Amygdala (tissue), 56 donors: ENCODE results near the gene EEPD1.

Experiments used
- DNase-seq, 56 donors: peaks; one replicate each; lab custom pipeline; 2025; lab: John Stamatoyannopoulos, UW

Gene EEPD1

GRCh38 chr7:36186359-36187121 lies 33.5 kb downstream of the EEPD1 start:
- peak in 1 of 56 donors; percentile 14 for DNase-seq

GRCh38 chr7:36188266-36188665 lies 35.2 kb downstream of the EEPD1 start:
- peak in 30 of 56 donors; percentile 8 to 79 (median 52) for DNase-seq

- DNase-seq, result no peak
These were observed 35.9 kb downstream of the EEPD1 start for GRCh38 chr7:36188906-36189305.

- DNase-seq, result peak in 2 of 56 donors; percentile 15 to 17
These were observed 37.6 kb downstream of the EEPD1 start for GRCh38 chr7:36190447-36191291.

GRCh38 chr7:36191292-36191920 lies 38.4 kb downstream of the EEPD1 start:
- DNase-seq, result no peak

- DNase-seq, result peak in 1 of 56 donors; percentile 47
These were observed 39.2 kb downstream of the EEPD1 start for GRCh38 chr7:36192053-36192824.

- DNase-seq, result no peak
These were observed 39.8 kb downstream of the EEPD1 start for GRCh38 chr7:36192877-36193276.

- no peak for DNase-seq
These were observed 45.8 kb downstream of the EEPD1 start for GRCh38 chr7:36198854-36199266.

GRCh38 chr7:36199329-36199728 lies 46.3 kb downstream of the EEPD1 start:
- no peak for DNase-seq

GRCh38 chr7:36201122-36201723 lies 48.2 kb downstream of the EEPD1 start:
- DNase-seq, result no peak

- no peak for DNase-seq
These were observed 49.3 kb downstream of the EEPD1 start for GRCh38 chr7:36202398-36202797.

- DNase-seq, result no peak
These were observed 50.2 kb downstream of the EEPD1 start for GRCh38 chr7:36203071-36203790.

GRCh38 chr7:36204044-36204663 lies 51.1 kb downstream of the EEPD1 start:
- DNase-seq, result no peak

- no peak for DNase-seq
These were observed 52.0 kb downstream of the EEPD1 start for GRCh38 chr7:36204929-36205635.

GRCh38 chr7:36205803-36206202 lies 52.7 kb downstream of the EEPD1 start:
- DNase-seq, result peak in 4 of 56 donors; percentile 9 to 30 (median 20)

- DNase-seq, result peak in 44 of 56 donors; percentile 16 to 68 (median 40)
These were observed 54.6 kb downstream of the EEPD1 start for GRCh38 chr7:36207451-36208291.

- DNase-seq, result peak in 1 of 56 donors; percentile 68
These were observed 55.4 kb downstream of the EEPD1 start for GRCh38 chr7:36208426-36208825.
